Stimulated activated CD8-positive, alpha-beta memory T cell treated with anti-CD3 and anti-CD28 coated beads, Interleukin-7, amount 100 ng/mL, for 24 hours (primary cell): ENCODE measurements around the gene IFNGR2.
"Not testable (repeated sequence)": the region's sequence is repeated elsewhere in the genome, so short reads cannot be mapped to it uniquely, and the experiment has no call there.

Source experiments
- DNase-seq: peaks from one replicate; pipeline ENCODE4 v3.0.0-alpha.2; 2020; ENCODE audit warnings: low read depth

IFNGR2 gene

DNA sequence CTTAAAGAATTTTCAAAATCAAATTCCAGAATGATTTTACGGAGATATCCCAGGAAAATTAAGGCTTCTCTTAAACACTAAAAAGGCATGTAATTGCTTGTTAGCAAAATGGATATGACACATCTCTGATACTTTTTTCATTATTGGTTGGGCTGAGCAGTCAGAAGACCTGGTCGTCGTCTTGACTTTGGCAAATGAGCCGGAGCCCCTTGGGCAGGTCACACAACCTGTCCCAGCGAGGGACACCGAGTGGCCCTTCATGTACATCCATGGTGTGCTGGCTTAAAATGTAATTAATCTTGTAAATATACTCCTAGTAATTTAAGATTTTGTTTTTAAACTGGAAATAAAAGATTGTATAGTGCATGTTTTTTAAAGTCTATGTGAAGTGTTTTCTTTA is 33.9 kb downstream of the IFNGR2 start:
- DNase-seq, result no peak

DNA sequence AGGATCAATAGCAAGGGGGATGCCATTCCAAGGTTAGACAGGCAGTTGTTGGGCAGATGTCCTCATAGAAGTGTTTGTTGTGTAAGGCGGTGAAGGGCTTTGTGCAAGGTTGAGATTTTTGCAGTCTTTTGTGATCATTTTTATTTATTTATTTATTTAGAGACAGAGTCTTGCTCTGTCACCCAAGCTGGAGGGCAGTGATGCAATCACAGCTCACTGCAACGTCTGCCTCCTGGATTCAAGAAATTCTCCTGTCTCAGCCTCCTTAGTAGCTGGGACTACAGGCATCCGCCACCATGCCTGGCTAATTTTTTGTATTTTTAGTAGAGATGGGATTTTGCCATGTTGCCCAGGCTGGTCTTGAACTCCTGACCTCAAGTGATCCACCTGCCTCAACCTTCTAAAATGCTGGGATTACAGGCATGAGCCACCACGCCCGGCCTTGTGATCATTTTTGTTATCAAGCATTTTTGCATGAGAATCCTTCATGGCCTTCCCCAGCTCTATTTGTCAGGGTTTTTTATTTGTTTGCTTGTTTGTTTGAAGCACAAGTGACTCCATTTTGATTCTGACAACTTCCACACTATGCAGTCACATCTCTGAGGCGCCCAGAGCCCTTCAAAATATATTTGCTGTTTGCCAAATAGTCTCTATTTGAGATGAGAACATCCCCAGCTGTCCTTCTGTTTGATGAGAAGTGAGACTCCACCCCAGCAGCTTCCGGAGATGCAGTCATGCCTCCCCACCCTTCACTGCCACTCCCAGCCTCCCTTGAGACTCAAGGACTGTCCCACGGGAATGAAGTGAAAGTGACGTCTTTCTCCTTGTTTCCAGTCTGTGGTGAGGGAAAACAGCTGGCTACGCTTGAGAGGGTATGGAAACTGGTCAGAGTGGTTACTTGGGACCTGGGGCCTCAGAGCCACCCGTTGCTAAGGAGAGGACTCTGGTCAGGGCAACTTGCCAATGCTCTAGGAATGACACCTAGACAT is 38.6 kb downstream of the IFNGR2 start:
- no peak for DNase-seq

DNA sequence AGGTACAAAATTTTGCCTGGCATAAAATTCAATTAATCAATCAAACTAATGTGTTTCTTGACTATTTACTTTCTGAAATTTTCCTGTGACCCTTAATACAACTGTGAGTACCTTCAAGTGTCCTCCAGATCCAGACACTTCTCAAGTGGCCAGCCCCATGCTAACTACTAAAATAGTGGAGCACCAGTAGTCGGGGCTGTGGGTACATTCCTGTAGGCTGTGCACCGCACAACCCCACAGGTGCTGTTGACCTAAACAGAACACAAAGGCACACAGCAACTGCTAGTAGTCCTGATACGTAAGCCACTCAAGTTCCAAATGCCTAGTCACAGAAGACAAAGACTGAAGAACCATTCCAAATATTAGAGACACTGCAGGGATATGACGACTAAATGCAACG is 40.0 kb downstream of the IFNGR2 start:
- DNase-seq, result no peak

DNA sequence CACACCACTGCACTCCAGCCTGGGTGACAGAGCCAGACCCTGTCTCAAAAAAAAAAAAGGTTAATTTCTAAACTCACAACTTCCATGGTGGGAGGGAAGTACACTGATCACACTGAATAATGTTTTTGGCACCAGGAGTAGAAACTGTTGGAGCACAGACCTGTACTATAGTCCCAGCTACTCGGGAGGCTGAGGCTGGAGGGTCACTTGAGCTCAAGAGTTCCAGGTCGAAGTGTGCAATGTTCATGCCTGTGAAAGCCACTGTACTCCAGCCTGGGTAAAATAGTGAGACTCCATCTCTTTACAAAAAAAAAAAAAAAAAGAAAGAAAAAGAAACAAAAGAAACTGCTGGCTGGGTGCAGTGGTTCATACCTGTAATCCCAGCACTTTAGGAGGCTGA is 41.3 kb downstream of the IFNGR2 start:
- DNase-seq, result no peak

DNA sequence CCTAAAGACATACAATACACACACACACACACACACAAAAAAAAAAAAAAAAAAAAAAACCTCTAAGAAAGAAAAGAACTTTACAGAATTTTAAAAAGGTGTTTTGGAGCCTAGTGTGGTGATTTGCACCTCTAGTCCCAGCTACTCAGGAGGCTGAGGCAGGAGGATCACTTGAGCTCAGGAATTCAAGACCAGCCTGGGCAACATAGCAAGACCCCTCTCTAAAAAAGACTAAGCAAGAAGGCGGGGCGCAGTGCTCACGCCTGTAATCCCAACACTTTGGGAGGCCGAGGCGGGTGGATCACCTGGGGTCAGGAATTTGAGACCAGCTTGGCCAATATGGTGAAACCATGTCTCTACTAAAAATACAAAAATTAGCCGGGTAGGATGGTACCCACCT is 43.4 kb downstream of the IFNGR2 start:
- not testable (repeated sequence) for DNase-seq

DNA sequence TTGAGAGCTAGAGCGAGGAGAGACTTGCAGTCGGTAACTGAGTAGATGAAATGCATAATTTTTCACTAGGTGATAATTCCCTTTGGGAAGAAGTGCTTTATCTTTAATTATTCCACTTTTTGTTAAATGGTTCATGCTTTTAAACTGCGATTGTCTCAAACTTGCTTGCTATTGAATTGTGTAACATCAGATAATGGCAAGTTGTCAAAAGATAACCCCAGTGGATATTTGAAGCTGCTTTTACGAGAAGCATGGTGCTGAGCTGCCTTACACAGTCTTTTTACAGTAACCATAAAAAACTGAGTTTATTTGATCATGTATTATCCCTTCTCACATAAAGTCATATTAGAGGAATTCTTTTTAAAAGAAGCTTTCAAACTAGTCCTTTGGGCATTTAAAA is 46.4 kb downstream of the IFNGR2 start:
- no peak for DNase-seq

DNA sequence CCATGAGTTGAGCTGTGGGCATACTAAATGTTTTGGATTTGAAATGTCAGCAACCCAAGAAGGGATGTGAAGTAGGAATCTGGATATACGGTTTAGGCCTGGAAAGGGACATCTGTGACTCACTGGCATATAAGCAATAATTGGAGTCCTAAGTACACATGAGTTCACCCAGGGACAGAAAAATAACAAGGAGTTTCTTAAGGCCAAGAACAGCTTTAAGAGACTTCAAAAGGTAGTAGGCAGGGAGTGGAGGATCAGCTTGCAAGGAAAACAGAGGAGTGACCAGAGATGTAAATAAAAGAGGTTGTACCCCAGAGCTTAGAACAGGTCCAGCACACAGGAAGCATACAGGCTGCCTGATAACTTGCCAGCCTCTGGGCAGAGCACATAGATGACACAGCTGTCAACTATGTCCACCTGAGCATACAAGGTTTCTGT is 48.4 kb downstream of the IFNGR2 start:
- no peak for DNase-seq

DNA sequence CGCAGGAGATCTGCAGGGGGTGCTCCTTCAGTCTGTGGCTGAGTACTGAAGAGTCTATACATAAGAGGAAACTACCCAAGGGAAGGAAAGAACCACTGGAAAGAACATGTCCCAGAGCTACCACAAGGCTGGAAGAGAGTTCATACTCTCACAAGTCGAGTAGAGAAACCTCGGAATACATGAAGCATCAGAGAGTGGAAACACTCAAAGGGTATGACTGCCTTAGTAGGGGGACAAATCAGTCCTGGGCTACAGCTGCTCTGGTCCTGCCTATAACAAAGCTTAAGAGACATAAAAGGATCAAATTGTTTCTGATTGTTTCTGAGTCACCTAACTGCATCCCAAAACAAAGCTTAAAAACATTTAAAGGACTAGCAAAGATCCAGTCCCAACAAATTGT is 49.1 kb downstream of the IFNGR2 start:
- no peak for DNase-seq

DNA sequence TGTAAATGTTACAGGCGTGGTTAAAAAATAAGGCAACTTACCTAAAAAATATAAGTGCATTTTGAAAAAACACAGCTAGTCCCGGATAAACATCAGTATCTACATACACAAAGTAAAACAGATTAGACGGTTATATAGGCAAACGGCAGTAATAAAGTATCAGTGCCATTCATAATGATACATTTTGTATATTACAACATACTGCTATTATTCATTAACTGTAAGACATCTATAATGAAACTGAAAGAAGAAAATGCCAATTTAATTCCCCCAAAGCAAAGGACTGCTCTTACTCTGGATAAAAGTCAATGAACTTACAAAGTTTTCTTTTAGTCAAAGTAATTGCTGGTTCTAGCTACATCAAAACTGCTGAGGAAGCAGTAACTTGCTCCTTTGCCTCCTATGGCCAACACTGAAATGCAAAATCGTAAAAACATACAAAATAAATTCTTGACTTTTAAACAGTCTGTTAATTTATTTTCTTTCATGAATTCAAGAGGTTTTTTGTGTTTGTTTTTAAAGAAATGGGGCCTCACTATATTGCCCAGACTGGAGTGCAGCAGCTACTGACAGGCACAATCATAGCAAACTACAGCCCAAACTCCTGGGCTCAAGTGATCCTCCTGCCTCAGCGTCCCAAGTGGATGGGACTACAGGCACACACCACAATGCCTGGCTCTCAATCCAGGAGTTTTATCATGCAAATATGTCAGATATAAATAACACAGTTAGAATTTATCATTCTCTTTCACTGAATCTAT is 52.7 kb downstream of the IFNGR2 start:
- no peak for DNase-seq

DNA sequence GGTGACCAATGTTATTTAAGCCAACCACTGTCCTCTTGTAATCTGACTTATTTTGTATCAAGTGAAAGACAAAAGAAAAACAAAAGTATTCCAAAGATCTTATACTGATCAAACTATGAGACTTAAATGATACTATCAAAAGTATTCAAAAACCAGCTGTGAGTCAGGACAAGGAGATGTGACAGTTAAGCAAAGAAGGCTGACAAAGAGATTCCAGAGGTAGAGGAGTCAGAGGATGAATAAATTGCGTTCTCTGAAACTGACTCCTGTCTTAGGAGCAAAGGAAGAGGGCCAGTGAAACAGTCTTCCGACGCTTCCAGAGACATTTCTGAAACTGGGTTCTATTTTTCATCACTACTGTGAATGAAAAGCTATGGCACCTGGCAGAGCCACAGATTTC is 55.6 kb downstream of the IFNGR2 start:
- no peak for DNase-seq

DNA sequence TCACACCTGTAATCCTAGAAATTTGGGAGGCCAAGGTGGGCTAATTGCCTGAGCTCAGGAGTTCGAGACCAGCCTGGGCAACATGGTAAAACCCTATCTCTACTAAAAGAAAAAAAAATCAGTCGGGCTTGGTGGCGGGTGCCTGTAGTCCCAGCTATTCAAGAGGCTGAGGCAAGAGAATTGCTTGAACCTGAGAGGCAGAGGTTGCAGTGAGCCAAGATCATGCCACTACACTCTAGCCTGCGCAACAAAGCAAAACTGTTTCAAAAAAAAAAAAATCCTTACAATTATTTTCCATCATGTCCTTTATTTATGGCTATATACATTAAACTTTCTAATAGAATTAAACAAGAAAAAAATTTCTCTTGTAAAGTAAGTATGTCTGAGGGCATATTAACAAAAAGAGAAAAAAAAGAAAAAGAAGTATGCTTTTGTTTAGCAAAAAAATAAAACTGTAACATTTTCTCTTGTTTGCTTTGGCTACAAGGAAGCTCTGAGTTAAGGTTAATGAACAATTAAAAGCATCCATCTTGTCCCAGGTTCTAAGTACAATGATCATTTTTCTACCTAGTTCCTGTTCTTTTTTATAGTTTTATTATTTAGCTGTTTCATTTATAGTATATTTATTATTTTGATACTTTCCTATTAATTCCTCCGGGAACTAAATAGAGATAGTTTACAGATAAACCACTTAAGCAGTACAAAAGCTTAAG is 58.5 kb downstream of the IFNGR2 start:
- DNase-seq, result no peak

DNA sequence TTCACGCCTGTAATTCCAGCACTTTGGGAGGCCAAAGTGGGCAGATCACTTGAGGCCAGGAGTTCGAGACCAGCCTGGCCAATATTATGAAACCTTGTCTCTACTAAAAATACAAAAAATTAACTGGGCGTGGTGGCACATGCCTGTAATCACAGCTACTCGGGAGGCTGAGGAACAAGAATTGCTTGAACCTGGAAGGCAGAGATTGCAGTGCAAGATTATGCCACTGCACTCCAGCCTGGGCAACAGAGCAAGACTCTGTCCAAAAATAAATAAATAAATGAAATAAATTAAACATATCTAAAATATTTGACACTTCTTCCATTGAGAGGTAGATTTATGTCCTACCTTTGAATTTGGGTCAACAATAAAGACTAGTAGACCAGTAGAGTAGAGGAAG is 66.0 kb downstream of the IFNGR2 start:
- not testable (repeated sequence) for DNase-seq

DNA sequence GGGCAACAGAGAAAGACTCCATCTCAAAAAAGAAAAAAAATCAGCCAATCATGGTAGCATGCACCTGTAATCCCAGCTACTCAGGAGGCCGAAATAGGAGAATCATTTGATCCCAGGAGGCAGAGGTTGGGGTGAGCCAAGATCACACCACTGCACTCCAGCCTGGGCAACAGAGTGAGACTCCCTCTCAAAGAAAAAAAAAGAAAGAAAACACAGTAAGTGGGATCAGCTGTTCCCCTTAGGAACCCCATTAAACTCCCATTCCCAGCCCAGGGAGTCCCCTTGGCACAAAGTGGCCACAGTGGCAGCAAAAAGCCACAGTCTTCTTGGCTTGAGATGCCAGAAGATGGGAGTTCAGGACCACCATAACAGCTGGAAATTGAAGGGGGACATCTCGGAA is 67.5 kb downstream of the IFNGR2 start:
- no peak for DNase-seq

DNA sequence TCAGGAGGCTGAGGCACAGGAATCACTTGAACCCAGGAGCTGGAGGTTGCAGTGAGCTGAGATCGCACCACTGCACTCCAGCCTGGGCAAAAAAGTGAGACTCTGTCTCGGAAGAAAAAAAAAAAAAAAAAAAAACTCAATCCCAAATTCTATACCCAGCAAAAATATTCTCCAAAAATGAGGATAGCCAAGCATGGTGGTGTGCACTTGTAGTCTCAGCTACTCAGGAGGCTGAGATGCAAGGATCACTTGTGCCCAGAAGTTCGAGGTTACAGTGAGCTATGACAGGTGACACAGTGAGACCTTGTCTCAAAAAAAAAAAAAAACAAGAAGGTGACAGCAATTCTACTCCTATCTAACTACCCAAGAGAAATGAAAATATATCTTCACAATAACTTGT is 70.1 kb downstream of the IFNGR2 start:
- DNase-seq, result no peak

DNA sequence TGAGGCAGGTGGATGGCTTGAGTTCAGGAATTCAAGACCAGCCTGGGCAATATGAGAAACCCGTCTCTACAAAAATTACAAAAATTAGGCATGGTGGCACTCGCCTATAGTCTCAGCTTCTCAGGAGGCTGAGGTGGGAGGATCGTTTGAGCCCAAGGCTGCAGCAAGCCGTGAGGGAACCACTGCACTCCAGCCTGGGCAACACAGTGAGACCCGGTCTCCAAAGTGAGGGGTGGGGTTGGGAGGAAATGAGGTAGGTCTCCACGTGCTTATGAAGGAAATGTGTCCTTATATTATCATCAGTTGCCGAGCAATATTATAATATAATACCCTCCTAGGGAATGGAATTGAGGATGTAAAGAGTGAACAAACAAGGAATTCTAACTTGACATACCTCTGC is 73.9 kb downstream of the IFNGR2 start:
- no peak for DNase-seq

DNA sequence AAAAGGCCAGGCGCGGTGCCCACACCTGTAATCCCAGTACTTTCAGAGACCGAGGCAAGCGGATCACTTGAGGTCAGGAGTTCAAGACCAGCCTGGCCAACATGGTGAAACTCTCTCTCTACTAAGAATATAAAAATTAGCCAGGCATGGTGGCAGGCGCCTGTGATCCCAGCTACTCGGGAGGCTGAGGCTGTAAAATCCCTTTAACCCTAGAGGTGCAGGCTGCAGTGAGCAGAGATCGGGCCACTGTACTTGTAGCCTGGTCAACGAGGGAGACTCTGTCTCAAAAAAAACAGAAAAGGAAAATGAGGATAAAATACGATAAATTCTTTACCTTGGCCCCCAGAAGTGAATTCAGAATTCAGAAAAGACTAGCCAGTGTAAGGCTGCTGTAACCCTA is 75.0 kb downstream of the IFNGR2 start:
- DNase-seq, result no peak

DNA sequence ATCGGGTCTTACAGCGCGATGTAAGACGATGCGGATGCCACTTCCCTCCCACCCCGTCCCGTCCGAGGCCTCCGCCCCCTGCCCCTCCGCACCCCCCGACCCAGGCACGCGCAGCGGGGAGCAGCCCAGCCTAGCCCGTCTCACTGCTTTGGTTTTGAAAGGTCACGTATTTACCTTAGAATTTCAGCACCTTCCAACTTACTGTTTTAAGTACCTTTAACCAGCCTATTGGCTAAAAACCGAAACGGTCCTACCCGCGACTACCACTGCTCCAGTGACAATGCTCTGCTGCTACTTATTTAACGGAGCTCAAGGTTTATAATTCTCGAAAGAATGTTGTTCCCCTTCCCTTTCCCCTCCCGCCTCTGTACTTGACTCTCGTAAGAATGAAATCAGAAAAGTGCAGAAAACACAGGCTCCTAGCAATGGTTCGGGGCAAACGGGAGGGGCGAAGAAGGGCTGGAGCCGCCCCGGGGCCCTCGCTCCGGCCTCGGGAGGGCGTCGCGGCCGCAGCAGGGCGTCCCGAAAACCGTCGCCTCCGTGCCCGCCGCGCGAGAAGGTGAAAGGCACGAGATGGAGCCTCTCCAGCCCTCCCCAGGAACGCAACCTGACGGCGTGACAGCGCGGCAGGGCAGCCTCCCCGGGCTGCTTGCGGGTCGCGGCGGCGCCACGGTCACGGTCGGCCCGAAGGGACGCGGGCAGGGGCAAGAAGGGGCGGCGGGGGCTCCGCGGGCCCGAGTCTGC is 75.9 kb downstream of the IFNGR2 start:
- no peak for DNase-seq

DNA sequence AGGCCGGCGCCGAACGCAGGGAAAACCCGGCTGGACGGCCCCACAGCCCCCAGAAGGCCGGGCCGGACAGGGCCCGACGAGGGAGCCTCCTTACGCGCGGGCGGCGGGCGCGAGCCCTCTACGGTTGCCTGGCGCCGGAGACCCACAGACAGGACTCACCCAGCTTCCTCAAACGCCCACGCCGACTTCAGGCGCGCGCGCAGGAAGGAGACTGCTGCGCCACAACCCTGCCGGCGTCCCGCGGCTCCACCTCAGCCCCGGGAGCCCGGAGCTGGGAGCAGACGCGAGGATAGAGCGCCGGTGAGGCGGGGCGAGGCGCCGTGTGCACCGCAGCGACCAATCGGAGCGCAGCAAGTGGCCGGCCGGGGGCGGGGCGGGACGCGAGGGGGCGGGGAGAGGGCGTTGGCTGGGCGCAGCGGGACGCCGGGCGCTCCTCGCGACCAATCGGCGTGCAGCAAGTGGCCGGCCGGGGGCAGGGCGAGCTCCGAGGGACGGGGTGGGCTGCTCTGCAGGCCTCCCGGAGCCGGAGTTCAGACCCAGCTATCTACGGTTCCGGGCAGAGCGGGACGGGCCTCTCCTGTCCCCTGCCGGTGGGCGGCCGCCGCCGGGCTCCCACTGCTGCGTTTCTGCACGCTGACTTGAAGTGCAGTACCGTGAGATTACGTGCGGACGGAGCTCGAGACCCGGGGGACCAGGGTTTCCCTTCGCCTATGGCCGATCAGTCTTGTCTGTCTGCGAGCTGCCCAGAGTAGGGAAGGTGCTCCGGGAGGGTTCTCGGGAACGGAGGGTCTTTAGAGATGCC is 76.7 kb downstream of the IFNGR2 start, which contains the start of gene TMEM50B:
Gene TMEM50B, minus strand, starts transcription at position 296 of the 802 bp plus-strand sequence. CDS start 11,089 bp downstream, outside the sequence.
- DNase-seq, result peak; percentile 94

DNA sequence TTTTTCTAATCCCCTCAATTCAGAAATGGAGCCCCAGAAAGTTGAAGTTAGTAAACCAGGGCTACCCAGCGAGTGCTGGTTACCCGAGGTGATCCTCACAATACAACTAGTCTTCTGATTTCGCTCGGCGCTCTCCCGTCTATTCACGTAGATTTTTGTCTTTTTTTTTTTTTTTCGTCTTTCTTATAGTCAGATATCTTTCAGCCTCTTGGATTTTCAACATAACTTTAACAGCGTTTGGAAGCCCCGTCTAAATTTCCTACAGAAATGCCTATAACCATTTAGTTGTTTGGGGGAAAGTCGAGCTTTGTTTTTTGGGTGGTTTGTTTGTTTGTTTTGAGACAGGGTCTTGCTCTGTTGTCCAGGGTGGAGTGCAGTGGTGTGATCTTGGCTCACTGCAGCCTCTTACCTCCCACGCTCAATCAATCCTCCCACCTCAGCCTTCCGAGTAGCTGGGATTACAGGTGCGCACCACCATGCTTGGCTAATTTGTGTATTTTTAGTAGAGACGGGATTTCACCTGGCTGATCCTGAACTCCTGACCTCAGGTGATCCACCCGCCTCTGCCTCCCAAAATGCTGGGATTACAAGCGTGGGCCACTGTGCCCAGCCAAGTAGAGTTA is 77.4 kb downstream of the IFNGR2 start:
- DNase-seq, result no peak

DNA sequence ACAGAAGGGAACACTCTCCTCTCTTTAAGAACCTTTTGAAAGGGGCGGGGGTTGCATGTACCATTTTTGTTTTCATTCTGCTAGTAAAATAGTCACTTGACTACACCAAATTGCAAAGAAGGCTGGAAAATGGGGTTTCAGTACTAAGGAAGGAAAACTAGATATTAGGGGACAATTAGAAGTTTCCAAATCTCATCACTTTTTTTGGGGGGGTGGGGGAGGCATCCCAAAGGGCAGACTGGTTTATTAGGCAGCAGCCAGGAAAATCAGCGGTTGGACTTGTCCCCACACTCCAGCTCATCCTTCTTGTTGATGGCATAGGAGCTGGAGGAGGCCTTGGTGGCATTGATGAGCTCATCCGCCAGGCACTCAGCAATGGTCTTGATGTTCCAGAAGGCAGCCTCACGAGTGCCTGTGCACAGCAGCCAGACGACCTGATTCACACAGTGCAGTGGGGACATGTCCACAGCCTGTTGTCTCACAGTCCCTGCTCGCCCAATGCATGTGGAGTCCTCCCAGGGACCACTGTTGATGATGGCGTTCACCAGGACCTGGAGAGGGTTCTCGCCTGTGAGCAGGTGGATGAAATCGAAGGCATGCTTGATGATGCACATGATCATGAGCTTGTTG is 78.2 kb downstream of the IFNGR2 start:
- DNase-seq, result no peak
